NCI-H1930 (cell line): ENCODE results near the gene GSS.

Experiments used
- DNase-seq, 2 experiments: peaks; one replicate each; lab custom pipeline; 2025; lab: John Stamatoyannopoulos, UW

The GSS gene

DNA sequence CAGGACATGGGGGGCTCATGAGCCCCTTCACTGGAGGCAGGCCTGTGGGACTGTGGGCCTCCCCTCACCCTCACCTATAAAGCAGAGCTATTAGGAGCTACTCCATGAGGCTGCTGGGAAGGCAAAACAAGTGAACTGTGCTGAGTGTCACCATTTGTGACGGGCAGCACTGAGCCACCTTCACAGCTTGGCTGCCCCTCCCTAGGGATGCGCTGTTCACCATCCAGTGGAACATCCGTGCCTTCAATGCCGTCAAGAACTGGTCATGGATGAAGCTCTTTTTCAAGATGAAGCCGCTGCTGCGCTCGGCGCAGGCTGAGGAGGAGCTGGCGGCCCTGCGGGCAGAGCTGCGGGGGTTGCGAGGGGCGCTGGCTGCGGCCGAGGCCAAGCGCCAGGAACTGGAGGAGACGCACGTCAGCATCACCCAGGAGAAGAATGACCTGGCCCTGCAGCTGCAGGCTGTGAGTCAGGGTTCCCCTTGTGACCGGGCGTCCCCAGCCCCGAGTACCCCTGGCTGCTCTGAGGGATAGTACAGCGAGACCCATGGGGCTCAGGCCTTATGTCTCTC is 38.4 kb upstream of the GSS start:
- DNase-seq, result no peak

DNA sequence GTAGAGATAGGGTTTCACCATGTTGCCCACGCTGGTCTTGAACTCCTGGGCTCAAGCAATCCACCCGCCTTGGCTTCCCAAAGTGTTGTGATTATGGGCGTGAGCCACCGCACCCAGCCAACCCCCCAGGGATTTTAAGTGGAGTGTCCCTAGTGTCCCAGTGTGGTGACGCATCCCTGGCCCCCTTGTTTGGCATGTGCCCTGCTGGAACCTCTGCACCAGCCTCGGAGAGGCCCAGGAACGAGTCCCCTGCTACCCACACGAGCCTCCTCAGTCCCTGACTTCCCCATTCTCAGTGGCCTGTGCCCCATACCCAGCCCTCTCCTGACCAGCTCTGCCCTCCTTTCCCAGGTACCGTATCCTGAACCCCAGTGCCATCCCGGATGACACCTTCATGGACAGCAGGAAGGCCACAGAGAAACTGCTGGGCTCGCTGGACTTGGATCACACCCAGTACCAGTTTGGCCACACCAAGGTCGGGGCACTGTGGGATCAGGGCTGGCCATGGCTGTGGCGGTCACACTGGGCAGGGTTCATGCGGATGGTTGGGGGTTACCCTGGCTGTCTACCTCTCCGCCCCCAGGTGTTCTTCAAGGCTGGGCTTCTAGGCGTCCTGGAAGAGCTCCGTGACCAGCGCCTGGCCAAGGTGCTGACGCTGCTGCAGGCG is 37.3 kb upstream of the GSS start:
- DNase-seq, result no peak

DNA sequence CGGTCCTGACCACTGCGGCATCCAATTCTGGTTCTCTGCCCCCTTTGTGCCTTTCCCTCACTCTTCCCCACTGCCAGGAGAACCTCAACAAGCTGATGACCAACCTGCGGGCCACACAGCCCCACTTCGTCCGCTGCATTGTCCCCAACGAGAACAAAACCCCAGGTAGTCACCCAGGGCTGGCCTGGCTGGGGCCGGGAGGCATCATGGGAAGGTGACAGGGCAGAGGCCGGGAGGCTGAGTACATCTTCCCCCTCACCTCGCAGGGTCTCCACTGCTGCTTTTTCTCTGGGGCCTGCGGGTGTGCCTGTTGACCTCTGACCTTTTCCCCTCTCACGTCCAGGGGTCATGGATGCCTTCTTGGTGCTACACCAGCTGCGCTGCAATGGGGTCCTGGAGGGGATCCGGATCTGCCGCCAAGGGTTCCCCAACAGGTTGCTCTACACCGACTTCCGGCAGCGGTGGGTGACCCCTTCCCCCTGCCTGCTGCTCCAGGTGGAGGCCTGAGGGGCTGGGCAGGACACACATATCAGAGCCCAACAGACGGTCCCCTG is 35.1 kb upstream of the GSS start:
- no peak for DNase-seq

DNA sequence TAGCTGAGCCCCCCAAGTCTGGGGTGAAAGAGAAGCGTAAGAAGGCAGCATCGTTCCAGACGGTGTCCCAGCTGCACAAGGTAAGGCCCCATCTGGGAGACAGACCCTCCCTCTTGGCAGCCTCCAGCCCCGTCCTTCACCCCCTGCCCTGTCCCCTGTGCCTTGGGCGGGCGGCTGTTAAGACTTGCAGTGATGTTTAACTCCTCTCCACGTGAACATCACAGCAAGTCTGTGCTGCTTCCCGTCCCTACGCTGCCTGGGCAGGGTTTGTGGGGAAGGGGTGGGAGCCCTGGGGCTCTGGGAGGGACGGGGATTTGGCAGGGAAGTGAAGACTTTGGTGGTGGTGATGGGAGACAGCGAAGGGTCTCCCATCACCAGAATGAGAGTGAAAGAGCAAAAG is 34.6 kb upstream of the GSS start:
- DNase-seq, result no peak

DNA sequence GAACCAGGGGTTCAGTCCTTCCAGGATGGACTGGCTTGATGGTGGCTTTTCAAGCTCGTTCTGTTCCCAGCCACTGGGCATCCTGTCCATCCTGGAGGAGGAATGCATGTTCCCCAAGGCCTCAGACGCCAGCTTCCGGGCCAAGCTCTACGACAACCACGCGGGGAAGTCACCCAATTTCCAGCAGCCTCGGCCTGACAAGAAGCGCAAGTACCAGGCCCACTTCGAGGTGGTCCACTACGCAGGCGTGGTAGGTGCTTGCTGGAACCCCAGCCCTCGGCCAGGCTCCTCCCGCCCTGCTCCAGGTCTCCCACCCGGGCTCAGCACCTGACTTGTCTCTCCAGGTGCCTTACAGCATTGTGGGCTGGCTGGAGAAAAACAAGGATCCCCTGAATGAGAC is 34.1 kb upstream of the GSS start:
- DNase-seq, result no peak

DNA sequence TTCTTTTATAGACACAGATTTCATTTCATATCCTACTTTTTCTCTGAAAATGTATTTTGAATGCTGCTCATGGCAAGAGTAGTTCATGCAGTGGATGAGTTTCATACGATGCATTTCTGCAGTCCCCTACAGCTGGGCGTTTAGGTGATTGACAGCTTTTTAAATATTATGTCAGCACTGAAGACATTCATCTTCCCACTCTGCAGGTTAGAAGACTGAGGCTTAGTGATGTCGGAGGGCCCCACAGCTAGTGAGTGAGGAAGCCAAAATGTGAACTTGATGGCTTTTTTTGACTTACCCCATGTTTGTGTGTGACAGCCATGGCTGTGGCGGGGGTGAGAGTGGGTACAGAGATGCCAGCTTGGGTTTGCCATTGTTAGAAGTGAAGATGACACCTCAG is 33.5 kb upstream of the GSS start:
- DNase-seq, result no peak

DNA sequence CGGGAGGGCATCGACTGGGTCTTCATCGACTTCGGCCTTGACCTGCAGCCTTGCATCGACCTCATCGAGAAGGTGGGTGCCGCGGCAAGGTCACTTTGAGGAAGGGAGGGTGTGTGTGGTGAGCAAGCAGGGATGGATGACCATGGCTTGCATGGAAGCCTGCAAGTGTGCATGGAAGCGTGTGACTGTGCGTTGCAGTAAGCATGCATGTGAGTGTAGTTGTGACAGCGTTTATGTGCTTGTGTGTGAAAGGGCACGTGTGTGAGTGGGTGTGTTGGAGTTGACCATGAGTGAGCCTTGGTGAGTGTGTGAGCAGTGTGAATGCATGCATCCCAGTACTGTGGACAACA is 32.6 kb upstream of the GSS start:
- no peak for DNase-seq

DNA sequence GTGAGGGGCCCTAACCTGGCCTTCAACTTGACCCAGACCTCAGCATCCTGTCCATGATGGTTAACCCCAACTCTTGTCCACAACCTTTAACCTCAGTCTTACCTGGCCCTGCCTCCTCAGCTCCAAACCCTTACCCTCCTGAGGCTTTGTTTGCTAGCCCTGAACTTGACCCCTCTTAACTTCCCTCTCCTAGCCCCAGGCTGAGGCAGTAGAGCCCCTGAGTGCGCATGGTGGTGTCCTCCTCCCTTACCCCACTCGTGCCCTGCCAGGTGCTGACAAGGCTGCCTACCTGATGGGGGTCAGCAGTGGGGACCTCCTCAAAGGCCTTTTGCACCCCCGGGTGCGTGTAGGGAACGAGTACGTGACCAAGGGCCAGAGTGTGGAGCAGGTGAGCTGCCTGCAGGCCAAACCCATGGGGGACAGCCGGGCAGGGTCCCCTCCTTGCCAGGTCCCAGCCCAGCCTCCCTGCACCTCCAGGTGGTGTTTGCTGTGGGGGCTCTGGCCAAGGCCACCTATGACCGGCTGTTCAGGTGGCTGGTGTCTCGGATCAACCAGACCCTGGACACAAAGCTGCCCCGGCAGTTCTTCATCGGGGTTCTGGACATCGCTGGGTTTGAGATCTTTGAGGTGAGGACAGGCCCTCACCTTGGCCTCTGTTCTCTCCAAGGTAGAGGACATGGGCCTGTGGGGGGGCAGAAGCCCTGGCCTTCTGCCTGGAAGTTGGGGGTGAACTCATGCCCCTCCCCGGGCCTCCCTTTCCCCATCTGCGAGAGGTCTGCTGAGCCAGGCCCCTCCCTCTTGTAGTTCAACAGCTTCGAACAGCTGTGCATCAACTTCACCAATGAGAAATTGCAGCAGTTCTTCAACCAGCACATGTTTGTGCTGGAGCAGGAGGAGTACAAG is 31.9 kb upstream of the GSS start:
- DNase-seq, result no peak

DNA sequence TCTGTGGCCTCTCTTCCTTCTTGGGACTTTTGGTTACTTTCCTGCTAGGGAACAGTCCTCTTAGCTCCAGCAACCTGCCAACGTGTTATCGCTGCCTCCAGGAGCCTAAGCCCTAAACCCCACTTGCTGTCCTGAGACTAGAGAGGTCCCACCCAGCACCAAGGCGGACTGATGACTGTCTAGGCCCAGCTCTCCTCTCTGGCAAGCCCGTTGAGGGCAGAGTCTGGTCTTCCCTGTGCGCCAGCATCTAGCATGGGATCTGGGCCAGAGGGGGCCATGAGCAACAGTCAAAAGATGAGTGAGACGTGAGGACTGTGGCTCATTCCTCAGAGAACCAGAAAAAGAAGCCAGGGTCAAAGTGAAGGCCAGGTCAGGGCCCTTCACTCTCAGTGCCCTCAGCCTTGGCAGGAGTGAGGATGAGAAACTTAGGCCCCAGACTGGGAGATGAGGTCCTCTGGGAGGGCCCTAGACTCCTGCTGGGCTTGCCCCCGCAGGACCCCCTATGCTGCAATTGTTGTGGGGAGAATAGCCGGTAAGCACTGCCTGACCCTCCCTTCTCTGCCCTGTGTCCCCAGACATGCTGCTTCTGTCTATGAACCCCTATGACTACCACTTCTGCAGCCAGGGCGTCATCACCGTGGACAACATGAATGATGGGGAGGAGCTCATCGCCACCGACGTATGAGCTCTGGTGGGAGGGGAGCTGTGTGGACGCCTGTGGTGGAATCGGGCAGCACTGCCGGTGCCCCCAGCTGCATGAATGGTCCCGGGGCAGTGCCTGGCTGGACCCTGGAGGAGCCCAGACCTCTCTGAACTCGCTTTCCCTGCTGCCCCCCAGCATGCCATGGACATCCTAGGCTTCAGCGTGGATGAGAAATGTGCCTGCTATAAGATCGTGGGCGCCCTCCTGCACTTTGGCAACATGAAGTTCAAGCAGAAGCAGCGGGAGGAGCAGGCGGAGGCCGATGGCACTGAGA is 31.0 kb upstream of the GSS start:
- no peak for DNase-seq

DNA sequence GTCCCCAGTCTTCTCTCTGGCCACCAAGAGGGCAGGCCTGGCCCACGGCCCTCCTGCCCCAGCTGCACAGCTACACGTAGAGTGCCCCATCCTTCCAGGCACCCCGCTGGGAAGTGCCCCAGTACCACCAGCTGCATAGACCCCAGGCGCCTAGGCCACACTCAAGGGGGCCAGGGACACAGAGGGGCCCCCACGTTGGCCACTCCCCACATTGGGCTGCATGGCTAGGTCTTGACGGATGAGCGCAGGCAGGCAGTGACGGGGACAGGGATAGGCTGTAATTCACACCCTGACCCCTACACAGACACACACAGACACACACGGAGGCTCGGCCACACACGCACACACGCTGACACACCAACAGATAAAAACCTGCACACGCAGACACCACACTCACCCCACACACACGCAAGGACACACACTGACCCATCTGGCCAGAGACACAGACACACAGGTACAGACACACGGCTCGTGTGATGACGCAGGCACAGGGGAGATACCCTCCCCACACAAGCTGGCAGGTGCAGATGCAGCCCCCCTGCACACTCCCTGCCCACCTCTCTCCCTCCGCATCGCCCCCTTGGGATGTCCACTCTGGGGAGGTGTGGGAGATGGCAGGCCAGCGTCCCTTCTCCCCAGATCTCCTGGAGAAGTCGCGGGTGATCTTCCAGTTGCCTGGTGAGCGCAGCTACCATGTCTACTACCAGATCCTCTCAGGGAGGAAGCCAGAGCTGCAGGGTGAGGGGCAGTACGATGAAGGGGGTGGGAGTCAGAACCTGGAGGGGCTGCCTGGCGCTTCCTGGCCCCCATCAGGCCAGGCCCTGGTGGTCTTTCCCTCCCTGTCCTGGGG is 30.1 kb upstream of the GSS start:
- DNase-seq, result no peak

DNA sequence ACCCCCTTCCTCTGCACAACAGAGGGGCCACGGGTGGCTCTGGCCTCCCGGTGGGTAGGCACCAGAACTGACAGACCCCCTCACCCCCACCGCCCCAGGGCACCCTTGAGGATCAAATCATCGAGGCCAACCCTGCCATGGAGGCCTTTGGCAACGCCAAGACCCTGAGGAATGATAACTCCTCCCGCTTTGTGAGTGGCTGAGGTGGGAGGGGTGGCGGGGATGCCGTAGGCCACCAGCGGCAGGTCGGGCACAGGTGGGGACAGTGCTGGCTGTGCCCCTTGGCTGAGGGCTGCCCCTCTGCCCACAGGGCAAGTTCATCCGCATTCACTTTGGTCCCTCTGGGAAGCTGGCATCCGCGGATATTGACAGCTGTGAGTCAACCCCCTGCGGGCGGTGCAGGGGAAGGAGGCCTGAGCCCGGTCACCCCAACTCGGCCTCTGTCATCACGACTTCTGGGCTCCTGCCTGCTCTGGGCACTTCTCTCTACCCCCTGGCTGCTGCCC is 29.2 kb upstream of the GSS start:
- no peak for DNase-seq

DNA sequence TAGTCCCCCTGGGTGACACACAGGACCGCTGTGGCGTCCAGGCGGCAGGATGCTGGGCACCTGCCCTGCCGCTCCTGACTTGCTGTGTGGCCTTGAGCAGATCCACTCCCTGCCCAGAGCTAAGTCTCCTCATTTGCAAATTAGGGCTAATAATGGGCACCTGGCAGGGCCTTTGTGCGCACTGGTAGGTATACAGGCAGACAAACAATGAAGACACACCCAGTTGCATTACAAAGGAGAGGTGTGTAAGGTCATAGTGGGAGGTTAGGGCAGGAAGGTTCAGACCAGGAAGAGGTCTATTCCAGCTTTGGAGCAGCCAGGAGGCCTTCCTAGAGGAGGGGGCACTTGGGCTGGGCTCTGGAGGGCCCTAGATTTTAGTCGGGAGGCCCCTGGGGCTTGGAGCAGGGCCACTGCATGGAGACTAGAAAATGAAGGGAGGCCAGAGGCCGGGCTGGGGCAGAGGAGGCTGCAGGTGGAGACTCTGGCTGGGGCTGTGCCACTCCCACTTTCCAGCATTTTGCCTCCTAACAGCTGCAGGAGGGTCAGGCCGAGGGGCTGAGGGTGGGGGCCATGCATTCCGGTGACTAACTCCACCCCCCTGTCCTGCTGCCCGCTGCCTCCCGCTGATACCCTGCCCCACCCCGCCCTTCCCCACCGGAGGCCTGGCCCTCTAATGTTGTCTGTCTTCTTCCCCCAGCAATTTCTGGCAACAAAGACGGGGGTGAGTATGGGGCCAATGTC is 28.6 kb upstream of the GSS start:
- DNase-seq, result no peak

DNA sequence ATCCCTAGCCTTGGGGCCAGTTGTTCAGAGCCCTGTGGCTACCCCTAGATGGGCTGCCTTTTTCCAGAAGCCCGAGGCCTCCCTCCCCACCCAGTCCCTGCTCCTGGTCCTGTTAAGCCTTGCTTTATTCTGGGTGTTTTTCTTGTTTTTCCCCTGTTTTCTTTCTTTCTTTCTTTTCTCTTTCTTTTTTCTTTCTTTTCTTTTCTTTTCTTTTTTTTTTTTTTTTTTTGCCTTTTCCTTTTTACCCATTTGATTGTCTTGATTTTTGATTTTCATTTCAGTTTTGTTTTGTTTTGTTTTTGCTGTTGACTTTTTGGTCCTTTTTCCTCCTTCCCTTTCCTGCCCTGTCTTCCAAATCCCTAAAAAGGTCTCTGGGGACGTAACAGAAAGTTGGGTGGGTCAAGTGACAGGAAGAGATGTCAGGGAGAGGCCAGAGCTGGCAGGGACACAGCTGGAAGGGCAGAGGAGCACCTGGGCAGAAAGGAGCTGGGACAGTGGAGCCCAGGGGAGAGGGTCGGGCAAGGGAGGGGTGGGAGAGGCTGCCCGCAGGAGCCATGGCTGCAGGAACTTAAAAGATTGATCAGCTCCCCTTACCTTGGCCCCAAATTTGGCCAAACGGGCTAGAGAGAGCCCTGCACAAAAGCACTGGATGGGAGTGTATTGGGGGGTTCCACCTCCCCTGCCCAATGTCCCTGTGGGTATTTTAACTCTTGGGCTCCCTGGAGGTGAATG is 27.6 kb upstream of the GSS start:
- DNase-seq, result no peak

DNA sequence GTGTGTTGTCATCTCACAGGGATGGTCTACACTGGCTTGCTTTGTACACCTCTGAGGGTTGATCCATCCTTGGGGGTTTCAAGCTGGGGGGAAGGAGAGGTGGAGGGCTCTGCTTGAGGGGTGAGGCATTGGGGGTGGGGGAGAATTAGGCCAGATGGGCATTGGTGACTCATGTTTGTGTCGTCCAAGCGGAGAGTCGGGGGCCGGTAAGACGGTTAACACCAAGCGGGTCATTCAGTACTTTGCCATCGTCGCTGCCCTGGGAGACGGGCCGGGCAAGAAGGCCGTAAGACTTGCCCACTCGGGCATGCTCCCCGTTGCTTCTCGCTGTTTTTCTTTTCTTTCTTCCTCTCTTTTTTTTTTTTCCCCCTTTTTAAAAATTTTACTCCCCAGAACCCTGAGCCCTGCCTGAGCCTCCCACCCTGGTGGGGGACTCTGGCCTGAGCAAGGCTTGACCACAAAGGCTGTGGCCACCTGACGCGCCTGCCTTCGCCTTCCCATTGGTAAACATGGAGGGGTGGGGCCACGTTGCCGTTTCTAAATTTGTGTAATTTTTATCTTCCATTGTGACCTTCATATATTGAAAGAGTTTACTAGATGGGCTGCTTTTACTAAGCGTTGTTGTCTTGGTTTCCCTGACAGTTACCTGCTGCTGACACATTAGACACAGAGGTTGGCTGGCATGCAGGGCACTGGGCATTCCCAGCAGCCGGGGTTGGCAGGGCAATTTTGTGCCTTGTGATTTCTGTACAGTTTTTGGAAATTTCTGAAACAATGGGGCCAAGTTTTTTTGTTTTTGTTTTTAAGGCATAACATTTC is 26.9 kb upstream of the GSS start:
- DNase-seq, result no peak

DNA sequence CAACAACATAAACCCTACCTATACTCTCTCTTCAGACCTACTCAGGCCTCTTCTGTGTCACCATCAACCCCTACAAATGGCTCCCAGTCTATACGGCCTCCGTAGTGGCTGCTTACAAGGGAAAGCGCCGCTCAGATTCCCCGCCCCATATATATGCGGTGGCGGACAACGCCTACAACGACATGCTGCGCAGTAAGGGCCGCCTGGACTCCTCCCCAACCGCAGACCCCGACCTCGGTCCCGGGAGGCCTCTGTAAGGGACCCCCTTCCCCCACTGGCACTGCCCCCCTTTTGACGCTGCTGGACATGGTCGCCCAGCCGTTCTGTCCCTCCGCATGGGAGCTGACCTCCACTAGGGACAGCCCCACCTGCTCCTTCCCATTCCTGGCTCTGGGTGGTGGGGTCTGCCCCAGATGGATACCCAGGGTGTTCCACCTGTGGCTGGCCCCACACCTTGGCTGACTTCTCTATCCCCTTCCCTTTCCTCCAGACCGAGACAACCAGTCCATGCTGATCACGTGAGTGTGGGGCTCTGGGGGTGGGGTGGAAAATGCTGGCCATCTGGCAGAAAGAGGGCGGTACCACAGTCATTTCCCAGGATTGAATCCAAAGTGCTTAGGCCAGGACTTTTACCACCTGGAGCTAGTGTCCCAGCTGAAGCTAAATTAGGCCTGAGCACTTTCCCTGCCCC is 25.1 kb upstream of the GSS start:
- no peak for DNase-seq

DNA sequence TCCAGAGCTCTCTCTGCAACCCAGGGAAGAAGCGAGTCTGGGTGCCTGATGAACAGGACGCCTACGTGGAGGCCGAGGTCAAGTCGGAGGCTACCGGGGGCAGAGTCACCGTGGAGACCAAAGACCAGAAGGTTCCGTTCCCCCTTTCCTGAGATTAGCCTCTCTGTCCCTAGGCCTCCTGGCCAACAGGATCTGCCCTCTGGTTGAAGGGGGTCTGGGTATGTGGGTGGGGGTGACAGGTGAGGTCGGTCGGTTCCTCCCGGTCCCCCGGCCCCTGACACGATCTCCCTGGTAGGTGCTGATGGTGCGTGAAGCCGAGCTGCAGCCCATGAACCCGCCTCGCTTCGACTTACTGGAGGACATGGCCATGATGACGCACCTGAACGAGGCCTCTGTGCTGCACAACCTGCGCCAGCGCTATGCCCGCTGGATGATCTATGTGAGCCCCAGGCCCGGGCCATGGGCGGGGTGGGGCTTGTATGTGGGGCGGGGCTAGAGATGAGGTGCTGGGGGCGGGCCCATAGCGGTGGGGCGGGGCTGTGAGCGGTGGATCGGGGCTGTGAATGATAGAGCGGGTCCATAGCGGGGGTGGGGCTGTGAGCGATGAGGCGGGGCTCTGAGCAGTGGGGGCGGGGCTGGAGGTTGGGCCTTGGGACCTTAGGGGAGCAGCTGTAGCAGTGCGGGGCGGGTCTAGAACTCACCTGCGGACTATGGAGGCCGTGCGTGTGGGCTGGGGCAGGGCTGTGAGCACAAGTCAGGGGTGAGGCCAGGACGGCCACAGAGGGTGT is 24.0 kb upstream of the GSS start:
- DNase-seq, result no peak
